GM12891 (cell line): ENCODE results near the gene PDS5A.

Source experiments
- POLR2A ChIP-seq: IDR thresholded peaks from 2 replicates; pipeline ENCODE4 v1.6.1; 2011; ENCODE audit warnings: low read depth, low read length, control low read depth
- POLR2AphosphoS5 ChIP-seq: IDR thresholded peaks from 2 replicates; pipeline ENCODE4 v1.6.1; 2011; ENCODE audit warnings: low read depth, low read length, control low read depth
- SPI1 ChIP-seq: IDR thresholded peaks from 2 replicates; pipeline ENCODE4 v1.6.1; 2011; ENCODE audit warnings: low read depth, low read length, control low read depth

GRCh38 chr4:39976141-39976944 is 1.4 kb downstream of the PDS5A start:
- no peak for TF ChIP-seq POLR2A
- no peak for TF ChIP-seq SPI1
- no peak for TF ChIP-seq POLR2AphosphoS5
